ENCODE data around the gene CAMSAP1. TPM values are rescaled to one million over a fixed set of nuclear protein-coding genes. Genes with fewer than 3 reads are reported as not detected.

The CAMSAP1 gene
- total and polyA plus RNA-seq, 10 of the 15 experiments (the other 5 are each of a cell fraction or from before 2014, with no cell fraction given) = 1.4 to 24.7 (median 8.0) TPM

DNA sequence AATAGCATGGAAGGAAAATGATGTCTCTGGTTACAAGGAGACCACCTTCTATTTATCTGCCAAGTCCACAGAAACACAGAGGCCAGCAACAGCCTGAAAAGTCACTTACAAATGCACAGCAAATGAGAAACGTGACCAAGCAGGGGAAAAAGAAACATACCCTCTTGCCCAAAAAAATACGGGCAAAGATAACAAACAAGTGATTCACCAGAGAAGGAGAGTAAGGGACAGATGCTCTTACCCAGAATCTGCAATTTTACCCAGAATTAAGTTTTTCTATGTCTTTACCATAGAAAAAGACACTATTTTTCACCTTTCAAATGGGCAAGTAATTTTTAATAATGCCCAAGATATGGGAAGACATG is 28.1 kb downstream of the CAMSAP1 start:
- SMC1A ChIA-PET (ENCODE audit: uncharacterized antibody, unreplicated experiment) = no interaction called here
- RAD21 ChIA-PET (ENCODE audit: unreplicated experiment) = no interaction called here

DNA sequence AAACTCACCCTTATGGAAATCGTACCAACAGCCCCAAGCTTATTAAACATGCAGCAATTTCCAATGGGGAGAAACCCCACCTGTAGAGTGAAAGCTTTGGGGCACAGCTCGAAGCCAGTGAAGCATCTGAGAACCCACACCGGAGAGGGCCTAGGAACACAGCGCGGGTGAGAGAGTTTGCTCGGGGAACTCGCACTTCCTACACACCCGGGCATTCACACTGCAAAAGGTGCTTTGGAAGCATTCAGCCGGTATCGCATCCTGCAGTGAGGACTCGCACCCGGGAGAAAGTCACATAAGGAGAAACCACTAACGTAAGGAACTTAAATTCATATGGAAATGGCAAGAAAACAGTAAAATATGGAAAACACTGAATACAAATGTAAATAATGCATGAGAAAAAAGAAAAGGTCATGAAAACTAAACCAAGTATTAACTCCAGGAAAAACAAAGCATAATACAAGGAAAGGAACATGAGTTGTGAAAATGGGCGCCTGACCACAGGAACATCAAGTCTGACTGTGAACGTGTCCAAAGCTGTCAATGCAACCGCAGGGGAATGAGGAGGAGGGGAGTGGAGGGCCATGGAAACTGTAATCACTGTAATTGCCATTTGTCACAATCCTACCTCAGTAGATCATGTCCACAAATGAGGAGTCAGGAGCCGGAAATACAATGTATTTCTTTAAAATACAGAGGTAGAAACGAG is 28.7 kb downstream of the CAMSAP1 start:
- Histone ChIP-seq H3K27me3 (replicated peaks in 1 of 2; ENCODE audit: control insufficient read depth in 2 of 2, insufficient read depth in 2 of 2, low read length in 1 of 2) (no peaks in the 10 kb centered on the region), H3K9me3 (replicated peaks; ENCODE audit: control insufficient read depth, insufficient read depth, low read length) (no peaks in the 10 kb centered on the region), H3K79me2 (ENCODE audit: control insufficient read depth, insufficient read depth, low read length) (peaks cover 1% of the 10 kb centered on the region), H4K20me1 (ENCODE audit: control insufficient read depth, insufficient read depth) (no peaks in the 10 kb centered on the region), H3K27ac (ENCODE audit: control insufficient read depth, insufficient read depth) (no peak overlapping the region), H3K4me1 (ENCODE audit: control insufficient read depth, insufficient read depth, low read length) (no peaks in the 10 kb centered on the region), H3K4me3 (no peak overlapping the region), H2AFZ (ENCODE audit: control insufficient read depth, low read depth, low read length) (no peak overlapping the region), H3K36me3 (ENCODE audit: control insufficient read depth in 2 of 2, insufficient read depth in 2 of 2, low read length in 1 of 2) (peaks cover 0 to 9% of the 10 kb centered on the region in 2 experiments; a peak in 3 of 4 replicates), H3K9ac (ENCODE audit: control insufficient read depth, insufficient read depth, low read length) (no peak overlapping the region), H3K4me2 (ENCODE audit: control insufficient read depth, insufficient read depth) (no peak overlapping the region)
- in situ Hi-C loops (cut with MboI) = no loop called here
- no TSS peak for BruUV-seq (replicated peaks)
- ATAC-seq = no peak
- 76% methylated on average over 18 of the region's 18 CpGs for WGBS (ENCODE audit: insufficient coverage, insufficient replicate concordance, low lambda C conversion rate, missing lambda C conversion rate)
- intact Hi-C loops (cut with micrococcal nuclease; ENCODE audit: unreplicated experiment) = no loop called here
- TF ChIP-seq POLR2AphosphoS5 (IDR thresholded peaks at IDR 0.05; ENCODE audit: low read length) = no peak
- ChIA-PET RAD21 (ENCODE audit: unreplicated experiment) (no interaction called here), CTCF (no interaction called here), POLR2A (no interaction called here), SMC1A (ENCODE audit: uncharacterized antibody, unreplicated experiment) (no interaction called here)
- FAIRE-seq = no peak
- DNase-seq (ENCODE audit: low read depth, low spot score) = no peak

More for the DNA sequence above, 28.1 kb downstream of the CAMSAP1 start:
- Histone ChIP-seq H3K9me3 (replicated peaks; ENCODE audit: control insufficient read depth, insufficient read depth, low read length) (no peaks in the 10 kb centered on the region), H3K4me2 (ENCODE audit: control insufficient read depth, insufficient read depth) (no peak overlapping the region), H3K4me3 (no peak overlapping the region), H2AFZ (ENCODE audit: control insufficient read depth, low read depth, low read length) (no peak overlapping the region), H3K9ac (ENCODE audit: control insufficient read depth, insufficient read depth, low read length) (no peak overlapping the region), H3K79me2 (ENCODE audit: control insufficient read depth, insufficient read depth, low read length) (peaks cover 1% of the 10 kb centered on the region), H3K4me1 (ENCODE audit: control insufficient read depth, insufficient read depth, low read length) (no peaks in the 10 kb centered on the region), H4K20me1 (ENCODE audit: control insufficient read depth, insufficient read depth) (no peaks in the 10 kb centered on the region), H3K27ac (ENCODE audit: control insufficient read depth, insufficient read depth) (no peak overlapping the region), H3K36me3 (ENCODE audit: control insufficient read depth in 2 of 2, insufficient read depth in 2 of 2, low read length in 1 of 2) (peaks cover 0 to 9% of the 10 kb centered on the region in 2 experiments; a peak in 3 of 4 replicates), H3K27me3 (replicated peaks in 1 of 2; ENCODE audit: control insufficient read depth in 2 of 2, insufficient read depth in 2 of 2, low read length in 1 of 2) (no peaks in the 10 kb centered on the region)
- in situ Hi-C loops (cut with MboI) (no loop called here), intact Hi-C loops (cut with micrococcal nuclease; ENCODE audit: unreplicated experiment) (no loop called here)
- ATAC-seq (no peak), DNase-seq (ENCODE audit: low read depth, low spot score) (no peak), FAIRE-seq (no peak)
- CTCF ChIA-PET = no interaction called here
- POLR2A ChIA-PET = no interaction called here
- TF ChIP-seq CHD4 (IDR thresholded peaks at IDR 0.05) = no peak
- TF ChIP-seq POLR2AphosphoS2 (IDR thresholded peaks at IDR 0.05; ENCODE audit: low read depth, low read length) = no peak
- BruUV-seq (replicated peaks) = no TSS peak
- 96% methylated on average over 2 of the region's 2 CpGs for WGBS (ENCODE audit: insufficient coverage, insufficient replicate concordance, low lambda C conversion rate, missing lambda C conversion rate)
